BJ (cell line): ENCODE measurements around the gene TGM6. TPM values are rescaled to one million over a fixed set of nuclear protein-coding genes. Genes with fewer than 3 reads are reported as not detected.

ENCODE experiments used
- CTCF ChIA-PET: fragments of 350-600 bp; formaldehyde crosslinking; extraction: SDS; loops from one replicate; lab custom pipeline; 2021; ENCODE audit warnings: antibody characterized with exemption, inconsistent platforms; lab: Yijun Ruan, JAX
- POLR2A ChIA-PET: fragments of 300-600 bp; sonication (Branson Sonifier 250); formaldehyde crosslinking; extraction: SDS; loops from one replicate; lab custom pipeline; 2021; ENCODE audit warnings: antibody characterized with exemption; lab: Charles Lee
- DNase-seq: peaks from one replicate; pipeline ENCODE4 v3.0.0-alpha.2; 2011; ENCODE audit warnings: low read depth
- H3K27me3 ChIP-seq: 2 replicates; pipeline ENCODE4 v1.6.0; 2011; ENCODE audit warnings: low read length; ENCODE audit not compliant: control insufficient read depth, insufficient read depth
- H3K36me3 ChIP-seq: 2 replicates; pipeline ENCODE4 v1.5.1; 2011; ENCODE audit warnings: low read length; ENCODE audit not compliant: control insufficient read depth, insufficient read depth
- H3K4me3 ChIP-seq: 2 replicates; pipeline ENCODE4 v1.5.1; 2011; ENCODE audit warnings: low read depth, mild to moderate bottlenecking, control low read depth, low read length
- polyA plus RNA-seq: library from polyadenylated mRNA; depleted of rRNA; stranded (reverse); fragments of >200 nt; gene quantifications from 2 replicates; pipeline ENCODE4 v1.2.3, GENCODE V29; 2011
- TF ChIP-seq, protein P1 (sequence below): IDR thresholded peaks from 2 replicates; pipeline ENCODE4 v1.5.1; 2011; ENCODE audit warnings: low read depth, mild to moderate bottlenecking, control low read depth, inconsistent platforms, low read length, moderate library complexity; ENCODE audit not compliant: insufficient read depth

Gene TGM6
- polyA plus RNA-seq, 1 experiment, result not detected

- ChIA-PET CTCF (interaction anchor here (0.9 kb wide), 1 partner anchor 24 kb away, joined by 4 read pairs; no protein-coding TSS in a partner anchor), POLR2A (no interaction called here)
- no peaks in the 10 kb centered on the region for H3K27me3 ChIP-seq
- no peak overlapping the region for H3K4me3 ChIP-seq
- no peaks in the 10 kb centered on the region for H3K36me3 ChIP-seq
- TF ChIP-seq, protein P1, sequence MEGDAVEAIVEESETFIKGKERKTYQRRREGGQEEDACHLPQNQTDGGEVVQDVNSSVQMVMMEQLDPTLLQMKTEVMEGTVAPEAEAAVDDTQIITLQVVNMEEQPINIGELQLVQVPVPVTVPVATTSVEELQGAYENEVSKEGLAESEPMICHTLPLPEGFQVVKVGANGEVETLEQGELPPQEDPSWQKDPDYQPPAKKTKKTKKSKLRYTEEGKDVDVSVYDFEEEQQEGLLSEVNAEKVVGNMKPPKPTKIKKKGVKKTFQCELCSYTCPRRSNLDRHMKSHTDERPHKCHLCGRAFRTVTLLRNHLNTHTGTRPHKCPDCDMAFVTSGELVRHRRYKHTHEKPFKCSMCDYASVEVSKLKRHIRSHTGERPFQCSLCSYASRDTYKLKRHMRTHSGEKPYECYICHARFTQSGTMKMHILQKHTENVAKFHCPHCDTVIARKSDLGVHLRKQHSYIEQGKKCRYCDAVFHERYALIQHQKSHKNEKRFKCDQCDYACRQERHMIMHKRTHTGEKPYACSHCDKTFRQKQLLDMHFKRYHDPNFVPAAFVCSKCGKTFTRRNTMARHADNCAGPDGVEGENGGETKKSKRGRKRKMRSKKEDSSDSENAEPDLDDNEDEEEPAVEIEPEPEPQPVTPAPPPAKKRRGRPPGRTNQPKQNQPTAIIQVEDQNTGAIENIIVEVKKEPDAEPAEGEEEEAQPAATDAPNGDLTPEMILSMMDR, result no peak
- DNase-seq, result no peak
Observed at GRCh38 chr20:2379511-2380229, 1.0 kb upstream of the TGM6 start.

- ChIA-PET POLR2A (no interaction called here), CTCF (no interaction called here)
- Histone ChIP-seq H3K4me3 (no peak overlapping the region), H3K36me3 (no peaks in the 10 kb centered on the region), H3K27me3 (no peaks in the 10 kb centered on the region)
- DNase-seq, result no peak
- TF ChIP-seq, protein P1, result no peak
Observed at GRCh38 chr20:2381303-2381702, 602 bp downstream of the TGM6 start.

GRCh38 chr20:2382833-2383232 lies 2.1 kb downstream of the TGM6 start:
- ChIA-PET CTCF (interaction anchor here (0.6 to 1.7 kb wide), 2 partner anchors 69 to 879 kb away, joined by 3 to 6 read pairs; no protein-coding TSS in a partner anchor), POLR2A (no interaction called here)
- Histone ChIP-seq H3K27me3 (no peaks in the 10 kb centered on the region), H3K4me3 (no peak overlapping the region), H3K36me3 (no peaks in the 10 kb centered on the region)
- TF ChIP-seq, protein P1, result no peak
- DNase-seq, result no peak

DNA sequence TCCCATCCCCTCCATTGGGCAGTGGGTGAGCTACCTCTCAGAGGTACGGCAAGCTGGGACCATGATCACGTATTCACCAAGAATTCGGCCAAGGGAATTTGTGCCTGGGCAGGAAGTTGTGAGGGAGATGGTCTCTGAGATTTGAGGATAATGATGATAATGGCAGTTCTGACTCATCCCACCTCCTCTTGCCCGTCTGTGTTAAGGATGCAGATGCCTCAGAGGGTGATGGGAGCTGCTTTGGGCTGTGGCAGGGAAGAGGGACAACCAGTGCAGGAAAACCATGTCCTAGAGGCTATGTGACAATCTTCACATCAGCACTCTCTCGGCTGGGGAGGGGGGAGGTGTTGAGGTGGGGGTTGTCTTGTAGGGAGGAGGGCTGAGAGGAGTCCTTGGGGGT lies 4.3 kb downstream of the TGM6 start:
- ChIA-PET CTCF (interaction anchor here (1.0 to 1.7 kb wide), 3 partner anchors 35 to 177 kb away, joined by 3 to 4 read pairs (median 3); no protein-coding TSS in a partner anchor), POLR2A (no interaction called here)
- Histone ChIP-seq H3K27me3 (no peaks in the 10 kb centered on the region), H3K4me3 (no peak overlapping the region), H3K36me3 (no peaks in the 10 kb centered on the region)
- DNase-seq, result no peak
- TF ChIP-seq, protein P1, result no peak

- no peaks in the 10 kb centered on the region for H3K36me3 ChIP-seq
- no peaks in the 10 kb centered on the region for H3K27me3 ChIP-seq
- TF ChIP-seq, protein P1, result no peak
- no peak for DNase-seq
- no peak overlapping the region for H3K4me3 ChIP-seq
- POLR2A ChIA-PET, result no interaction called here
- CTCF ChIA-PET, result interaction anchor here (1.0 to 1.7 kb wide), 3 partner anchors 36 to 178 kb away, joined by 3 to 4 read pairs (median 3); no protein-coding TSS in a partner anchor
Observed at GRCh38 chr20:2385496-2385895, 4.8 kb downstream of the TGM6 start.
